GM23338 (cell line): Measurements from ENCODE around the gene PRSS33. TPM values are rescaled to one million over a fixed set of nuclear protein-coding genes. Genes with fewer than 3 reads are reported as not detected.

Experiments used
- ATAC-seq: fragments of 200-7000 bp; cut with Tn5 transposase; 3 replicates; pipeline ENCODE4 v1.9.1; 2020
- DNase-seq: peaks from one replicate; pipeline ENCODE4 v3.0.0-alpha.2; 2015; ENCODE audit warnings: low spot score
- H2AFZ ChIP-seq: fragments of 200-600 bp; sonication (generic); 2 replicates; pipeline ENCODE4 v1.8.0; 2016; ENCODE audit warnings: antibody characterized with exemption, mild to moderate bottlenecking, moderate library complexity
- H3F3A ChIP-seq: fragments of 200-600 bp; sonication (generic); replicated peaks from 2 replicates; pipeline ENCODE4 v1.8.0; 2017; ENCODE audit warnings: antibody characterized with exemption, mixed run types, low read depth
- H3K27ac ChIP-seq: fragments of 200-600 bp; sonication (generic); 2 replicates; pipeline ENCODE4 v1.6.1; 2016; ENCODE audit warnings: low read depth
- H3K27me3 ChIP-seq: fragments of 200-600 bp; sonication (generic); 2 replicates; pipeline ENCODE4 v1.8.0; 2016; ENCODE audit warnings: mild to moderate bottlenecking, mixed run types, moderate library complexity; ENCODE audit not compliant: insufficient read depth
- H3K36me3 ChIP-seq: fragments of 200-600 bp; sonication (generic); 2 replicates; pipeline ENCODE4 v1.8.0; 2016; ENCODE audit warnings: mild to moderate bottlenecking; ENCODE audit not compliant: insufficient read depth
- H3K4me1 ChIP-seq: fragments of 200-600 bp; sonication (generic); 2 replicates; pipeline ENCODE4 v1.8.0; 2016; ENCODE audit warnings: mild to moderate bottlenecking, moderate library complexity; ENCODE audit not compliant: insufficient read depth
- H3K4me2 ChIP-seq: fragments of 200-600 bp; sonication (generic); 2 replicates; pipeline ENCODE4 v1.7.1; 2017; ENCODE audit warnings: mixed run types
- H3K4me3 ChIP-seq: fragments of 200-600 bp; sonication (generic); 2 replicates; pipeline ENCODE4 v1.6.1; 2016; ENCODE audit warnings: mixed run types
- H3K79me2 ChIP-seq: fragments of 200-600 bp; sonication (generic); replicated peaks from 2 replicates; pipeline ENCODE4 v1.8.0; 2017; ENCODE audit warnings: mild to moderate bottlenecking; ENCODE audit not compliant: insufficient read depth
- H3K9me2 ChIP-seq: fragments of 200-600 bp; sonication (generic); 2 replicates; pipeline ENCODE4 v1.8.0; 2017; ENCODE audit not compliant: insufficient read depth
- H4K20me1 ChIP-seq: fragments of 200-600 bp; sonication (generic); replicated peaks from 2 replicates; pipeline ENCODE4 v1.8.0; 2017; ENCODE audit warnings: mild to moderate bottlenecking; ENCODE audit not compliant: insufficient read depth
- H3K27ac Mint-ChIP-seq: 2 replicates; pipeline ENCODE4 v1.8.0; 2020; ENCODE audit warnings: inconsistent platforms, mild to moderate bottlenecking, moderate library complexity, mixed read lengths
- H3K27me3 Mint-ChIP-seq: 3 replicates; pipeline ENCODE4 v1.8.0; 2022; ENCODE audit warnings: low read depth, mild to moderate bottlenecking, moderate library complexity, mixed read lengths, inconsistent platforms; ENCODE audit not compliant: insufficient read depth, poor library complexity
- H3K36me3 Mint-ChIP-seq: 3 replicates; pipeline ENCODE4 v1.8.0; 2021; ENCODE audit warnings: low read depth, mild to moderate bottlenecking, inconsistent platforms, moderate library complexity, mixed read lengths
- H3K4me1 Mint-ChIP-seq: 3 replicates; pipeline ENCODE4 v1.8.0; 2020; ENCODE audit warnings: mild to moderate bottlenecking, inconsistent platforms, mixed read lengths
- H3K4me3 Mint-ChIP-seq: 3 replicates; pipeline ENCODE4 v1.8.0; 2021; ENCODE audit warnings: moderate library complexity, mild to moderate bottlenecking, inconsistent platforms, mixed read lengths
- H3K9me3 Mint-ChIP-seq: 3 replicates; pipeline ENCODE4 v1.8.0; 2020; ENCODE audit warnings: moderate library complexity, mild to moderate bottlenecking, inconsistent platforms, mixed read lengths
- CTCF ChIP-seq, 2 experiments: fragments of 200-600 bp in 1 of 2; sonication (generic) in 1 of 2; conservative IDR thresholded peaks; 2 replicates each; pipeline versions ENCODE4 v1.5.1 to v1.6.1; 2016 to 2017; ENCODE audit warnings: antibody characterized with exemption in 2 of 2, low read depth in 2 of 2, mild to moderate bottlenecking in 2 of 2, moderate library complexity in 1 of 2
- EZH2 ChIP-seq: fragments of 200-600 bp; sonication (generic); IDR thresholded peaks from one replicate; pipeline ENCODE4 v1.8.0; 2017; ENCODE audit warnings: antibody characterized with exemption, mild to moderate bottlenecking, low read depth; ENCODE audit not compliant: unreplicated experiment
- EZH2phosphoT487 ChIP-seq: fragments of 200-600 bp; sonication (generic); IDR thresholded peaks from one replicate; pipeline ENCODE4 v1.8.1; 2018; ENCODE audit warnings: antibody characterized with exemption; ENCODE audit not compliant: unreplicated experiment
- POLR2AphosphoS5 ChIP-seq: IDR thresholded peaks from 2 replicates; pipeline ENCODE4 v1.6.1; 2016; ENCODE audit warnings: antibody characterized with exemption, low read depth
- REST ChIP-seq: IDR thresholded peaks from one replicate; pipeline ENCODE4 v1.6.1; 2018; ENCODE audit warnings: antibody characterized with exemption; ENCODE audit not compliant: unreplicated experiment
- STAT1 ChIP-seq: IDR thresholded peaks from one replicate; pipeline ENCODE4 v1.6.1; 2016; ENCODE audit warnings: antibody characterized with exemption; ENCODE audit not compliant: unreplicated experiment
- ZNF114 ChIP-seq: fragments of 250-450 bp; sonication (Bioruptor Pico); IDR thresholded peaks from 2 replicates; pipeline ENCODE4 v1.5.0; 2020; ENCODE audit warnings: mild to moderate bottlenecking, moderate library complexity
- ZNF331 ChIP-seq: fragments of 250-450 bp; sonication (Bioruptor Pico); IDR thresholded peaks from 2 replicates; pipeline ENCODE4 v1.5.0; 2020; ENCODE audit warnings: low read depth, mild to moderate bottlenecking, moderate library complexity
- ZNF462 ChIP-seq: fragments of 250-450 bp; sonication (Bioruptor Pico); IDR thresholded peaks from 2 replicates; pipeline ENCODE4 v1.5.0; 2020; ENCODE audit warnings: mild to moderate bottlenecking, moderate library complexity
- polyA plus RNA-seq: library from polyadenylated mRNA; unstranded; fragments of >200 nt; fragmentation: Nextera tagmentation; extraction: Ambion mirVana; gene quantifications from 2 replicates; pipeline ENCODE4 v1.2.1, GENCODE V29; 2016
- total RNA-seq: library from RNA; depleted of rRNA; stranded (reverse); fragments of >200 nt; shearing (Covaris generic); gene quantifications from 2 replicates; pipeline ENCODE4 v1.2.3, GENCODE V29; 2014
- TF ChIP-seq, protein P1 (sequence below): IDR thresholded peaks from 2 replicates; pipeline ENCODE4 v1.6.1; 2016; ENCODE audit warnings: antibody characterized with exemption

Gene PRSS33
- total and polyA plus RNA-seq, 2 experiments from 2014 or later = 0.24 to 1.4 TPM

DNA sequence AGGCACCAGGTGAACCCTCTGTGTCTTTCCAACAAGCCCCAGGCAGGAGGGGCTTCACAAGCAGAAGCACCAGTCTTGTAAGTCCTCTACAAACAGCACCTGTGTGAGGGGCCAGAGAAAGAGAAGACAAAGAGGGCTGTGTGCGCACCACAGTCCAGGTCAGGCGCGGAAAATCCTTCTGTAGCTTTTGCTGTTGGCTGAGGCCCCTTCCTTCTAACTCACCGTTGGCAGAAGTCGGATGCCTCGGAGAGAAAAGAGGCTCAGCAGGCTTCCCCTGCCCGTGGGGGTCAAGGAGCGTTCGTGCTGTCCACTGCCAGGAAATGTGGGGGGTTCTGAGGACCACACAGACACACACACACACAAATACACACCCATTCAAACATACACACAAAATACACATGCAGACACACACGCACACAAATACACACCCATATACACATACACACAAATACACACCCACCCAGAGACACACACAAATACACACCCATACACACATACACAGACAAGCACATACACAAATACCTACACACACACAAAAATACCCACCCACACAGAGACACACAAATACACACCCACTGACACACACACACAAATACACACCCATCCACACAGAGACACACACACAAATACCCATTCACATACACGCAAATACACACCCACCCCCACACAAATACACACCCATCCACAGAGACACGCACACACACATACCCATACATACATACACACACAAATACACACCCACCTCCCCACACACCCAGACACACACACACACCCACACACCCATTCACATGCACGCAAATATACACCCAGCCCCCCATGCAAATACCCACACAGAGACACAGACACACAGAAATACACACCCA, 49.5 kb upstream of the PRSS33 start:
- no peaks in the 10 kb centered on the region for H4K20me1 ChIP-seq
- H3K79me2 ChIP-seq = no peaks in the 10 kb centered on the region
- Mint-ChIP-seq H3K9me3 (no peaks in the 10 kb centered on the region; the same call in 2 of the 3 replicates), H3K4me1 (peaks cover 14% of the 10 kb centered on the region), H3K36me3 (no peaks in the 10 kb centered on the region), H3K4me3 (no peak overlapping the region), H3K27ac (no peak overlapping the region), H3K27me3 (peaks cover 14% of the 10 kb centered on the region)
- H3K4me3 ChIP-seq = no peak overlapping the region
- H3K36me3 ChIP-seq = no peaks in the 10 kb centered on the region
- H3K9me2 ChIP-seq = no peaks in the 10 kb centered on the region
- DNase-seq (no peak), ATAC-seq (no peak)
- H3F3A ChIP-seq = no peaks in the 10 kb centered on the region; the same call in 1 of the 2 replicates
- no peak overlapping the region for H3K27ac ChIP-seq
- H3K27me3 ChIP-seq = no peaks in the 10 kb centered on the region
- no peak overlapping the region for H3K4me2 ChIP-seq
- H2AFZ ChIP-seq = no peak overlapping the region
- no peak for TF ChIP-seq STAT1
- TF ChIP-seq ZNF331 (CRISPR knock-in tag) = no peak
- TF ChIP-seq CTCF (conservative IDR thresholded peaks at IDR 0.05; ENCODE audit: low read depth in 2 of 2) = no peak
- no peak for TF ChIP-seq EZH2phosphoT487
- TF ChIP-seq, protein P1, sequence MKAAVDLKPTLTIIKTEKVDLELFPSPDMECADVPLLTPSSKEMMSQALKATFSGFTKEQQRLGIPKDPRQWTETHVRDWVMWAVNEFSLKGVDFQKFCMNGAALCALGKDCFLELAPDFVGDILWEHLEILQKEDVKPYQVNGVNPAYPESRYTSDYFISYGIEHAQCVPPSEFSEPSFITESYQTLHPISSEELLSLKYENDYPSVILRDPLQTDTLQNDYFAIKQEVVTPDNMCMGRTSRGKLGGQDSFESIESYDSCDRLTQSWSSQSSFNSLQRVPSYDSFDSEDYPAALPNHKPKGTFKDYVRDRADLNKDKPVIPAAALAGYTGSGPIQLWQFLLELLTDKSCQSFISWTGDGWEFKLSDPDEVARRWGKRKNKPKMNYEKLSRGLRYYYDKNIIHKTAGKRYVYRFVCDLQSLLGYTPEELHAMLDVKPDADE = no peak
- TF ChIP-seq ZNF114 (CRISPR knock-in tag) = no peak
- no peak for TF ChIP-seq POLR2AphosphoS5
- TF ChIP-seq REST = no peak
- TF ChIP-seq EZH2 = no peak
- no peak for TF ChIP-seq ZNF462 (CRISPR knock-in tag)
- no peaks in the 10 kb centered on the region for H3K4me1 ChIP-seq
